HepG2 (cell line): Measurements from ENCODE around the gene ATG7. TPM values are rescaled to one million over a fixed set of nuclear protein-coding genes. Genes with fewer than 3 reads are reported as not detected.

Source experiments
- ATF2 ChIP-seq: sonication (generic); formaldehyde crosslinking; IDR thresholded peaks from 2 replicates; pipeline ENCODE4 v1.4.0; 2020; ENCODE audit warnings: missing genetic modification reagents
- ATRX ChIP-seq: sonication (generic); formaldehyde crosslinking; IDR thresholded peaks from 2 replicates; pipeline ENCODE4 v1.4.0; 2020; ENCODE audit warnings: missing genetic modification reagents, borderline replicate concordance
- DZIP1 ChIP-seq: sonication (generic); formaldehyde crosslinking; IDR thresholded peaks from 2 replicates; pipeline ENCODE4 v1.5.0; 2020; ENCODE audit warnings: mild to moderate bottlenecking, missing genetic modification reagents
- ETV5 ChIP-seq: IDR thresholded peaks from 2 replicates; pipeline ENCODE4 v1.6.1; 2018; ENCODE audit warnings: missing biosample characterization, missing genetic modification reagents, inconsistent platforms, borderline replicate concordance
- FOXA1 ChIP-seq, 2 experiments: fragments of 450-650 bp in 1 of 2; sonication (generic) in 1 of 2; formaldehyde crosslinking in 1 of 2; IDR thresholded peaks; 2 replicates each; pipeline versions ENCODE4 v1.4.0 to v1.6.1; 2016 to 2020; ENCODE audit warnings: missing genetic modification reagents in 1 of 2
- HBP1 ChIP-seq: IDR thresholded peaks from 2 replicates; pipeline ENCODE4 v1.6.1; 2016; ENCODE audit warnings: low read depth, control low read depth
- KLF6 ChIP-seq: IDR thresholded peaks from 2 replicates; pipeline ENCODE4 v1.8.0; 2016; ENCODE audit warnings: missing biosample characterization, missing genetic modification reagents
- PRDM10 ChIP-seq: sonication (generic); formaldehyde crosslinking; IDR thresholded peaks from 2 replicates; pipeline ENCODE4 v1.4.0; 2020; ENCODE audit warnings: low read depth, missing genetic modification reagents
- PRDM15 ChIP-seq: sonication (generic); formaldehyde crosslinking; IDR thresholded peaks from 2 replicates; pipeline ENCODE4 v1.4.0; 2020; ENCODE audit warnings: missing genetic modification reagents
- SAFB2 ChIP-seq: sonication (generic); formaldehyde crosslinking; IDR thresholded peaks from 2 replicates; pipeline ENCODE4 v1.5.1; 2020; ENCODE audit warnings: missing genetic modification reagents, low read depth, mild to moderate bottlenecking, borderline replicate concordance
- ZBTB8A ChIP-seq: sonication (generic); formaldehyde crosslinking; IDR thresholded peaks from 2 replicates; pipeline ENCODE4 v1.4.0; 2020; ENCODE audit warnings: mild to moderate bottlenecking, low read depth, missing genetic modification reagents, borderline replicate concordance
- ZNF326 ChIP-seq: sonication (generic); formaldehyde crosslinking; IDR thresholded peaks from 2 replicates; pipeline ENCODE4 v1.4.0; 2020; ENCODE audit warnings: missing genetic modification reagents, borderline replicate concordance
- ZNF570 ChIP-seq: sonication (generic); formaldehyde crosslinking; IDR thresholded peaks from 2 replicates; pipeline ENCODE4 v1.4.0; 2020; ENCODE audit warnings: mild to moderate bottlenecking, missing genetic modification reagents, borderline replicate concordance
- ZSCAN22 ChIP-seq: sonication (generic); formaldehyde crosslinking; IDR thresholded peaks from 2 replicates; pipeline ENCODE4 v1.4.0; 2020; ENCODE audit warnings: mild to moderate bottlenecking, missing genetic modification reagents
- polyA plus RNA-seq, 8 experiments: library from polyadenylated mRNA; depleted of rRNA in 3 of 8; stranded (reverse) in 7 of 8; unstranded in 1 of 8; fragments of >200 nt; fragmentation: Illumina TruSeq in 4 of 8; extraction: Trizol in 4 of 8; gene quantifications; 2 replicates each; pipeline versions ENCODE4 v1.2.1 to v1.2.3, GENCODE V29; 2011 to 2016; ENCODE audit warnings: low read depth in 4 of 8, missing spikeins in 1 of 8, mixed read lengths in 1 of 8; ENCODE audit not compliant: insufficient read depth in 1 of 8
- total RNA-seq, 5 experiments: library from RNA; depleted of rRNA; stranded (reverse); fragments of >200 nt; fragmentation: Illumina TruSeq; extraction: Trizol; gene quantifications; 2 replicates each; pipeline ENCODE4 v1.2.3, GENCODE V29; 2016; ENCODE audit warnings: low read depth in 1 of 5

ATG7 gene
- total and polyA plus RNA-seq, 2 of the 13 experiments (the other 11 are each of a cell fraction or from before 2014, with no cell fraction given), result 7.8 to 22.1 TPM

GRCh38 chr3:11514191-11514821 is 242.1 kb downstream of the ATG7 start (continued):
- no peak for TF ChIP-seq PRDM15
- no peak for TF ChIP-seq ATRX (CRISPR knock-in tag)
- TF ChIP-seq ZBTB8A (CRISPR knock-in tag), result no peak
- no peak for TF ChIP-seq ZNF326
- TF ChIP-seq FOXA1 (IDR thresholded peaks at IDR 0.05), result no peak
- peak; percentile 25; the same call in 1 of the 2 replicates for TF ChIP-seq FOXA1 (CRISPR knock-in tag; IDR thresholded peaks at IDR 0.05)
- TF ChIP-seq HBP1, result no peak
- TF ChIP-seq KLF6, result no peak
- TF ChIP-seq DZIP1 (CRISPR knock-in tag), result no peak
- no peak for TF ChIP-seq SAFB2
- TF ChIP-seq ZNF570, result no peak
- peak; percentile 74; the same call in 1 of the 2 replicates for TF ChIP-seq ETV5
- TF ChIP-seq ATF2, result no peak
- TF ChIP-seq PRDM10 (CRISPR knock-in tag), result 0 out of 2 replicates have a peak, but pooled peaks have one; percentile 27
- TF ChIP-seq ZSCAN22 (CRISPR knock-in tag), result no peak
